Hypothalamus (tissue), 51 donors: ENCODE results near the gene G6PC3.

Experiments used
- DNase-seq, 51 donors: peaks; one replicate each; lab custom pipeline; 2025; lab: John Stamatoyannopoulos, UW

Gene G6PC3

DNA sequence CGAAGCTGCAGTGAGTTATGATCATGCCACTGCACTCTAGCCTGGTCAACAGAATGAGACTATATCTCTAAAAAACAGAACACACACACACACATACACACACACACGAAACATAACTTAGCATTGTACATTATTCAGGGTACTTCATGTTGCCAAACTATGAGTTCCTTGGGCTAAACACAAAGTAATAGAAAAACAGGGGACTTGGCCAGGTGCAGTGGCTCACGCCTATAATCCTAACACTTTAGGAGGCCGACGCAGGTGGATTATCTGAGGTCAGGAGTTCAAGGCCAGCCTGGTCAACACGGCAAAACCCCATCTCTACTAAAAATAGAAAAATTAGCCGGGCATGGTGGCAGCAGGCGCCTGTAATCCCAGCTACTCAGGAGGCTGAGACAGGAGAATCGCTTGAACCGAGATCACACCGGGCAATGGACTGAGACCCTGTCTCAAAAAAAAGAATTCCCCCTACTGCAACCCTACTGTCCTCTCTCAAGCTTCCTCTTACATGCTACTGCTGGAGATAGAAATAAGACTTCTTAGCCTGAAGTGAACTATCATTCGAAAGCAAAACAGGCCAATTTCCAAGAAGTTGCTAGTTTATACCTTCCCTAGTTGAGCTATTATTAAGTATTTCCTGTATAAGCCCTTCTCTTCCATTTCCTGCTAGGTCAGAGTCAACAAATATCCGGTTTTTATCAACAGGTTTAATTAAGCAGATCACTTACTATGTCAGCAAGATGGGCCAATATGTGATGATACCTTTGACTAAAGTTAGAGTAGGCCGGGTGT, 11.2 kb upstream of the G6PC3 start:
- DNase-seq, result no peak

DNA sequence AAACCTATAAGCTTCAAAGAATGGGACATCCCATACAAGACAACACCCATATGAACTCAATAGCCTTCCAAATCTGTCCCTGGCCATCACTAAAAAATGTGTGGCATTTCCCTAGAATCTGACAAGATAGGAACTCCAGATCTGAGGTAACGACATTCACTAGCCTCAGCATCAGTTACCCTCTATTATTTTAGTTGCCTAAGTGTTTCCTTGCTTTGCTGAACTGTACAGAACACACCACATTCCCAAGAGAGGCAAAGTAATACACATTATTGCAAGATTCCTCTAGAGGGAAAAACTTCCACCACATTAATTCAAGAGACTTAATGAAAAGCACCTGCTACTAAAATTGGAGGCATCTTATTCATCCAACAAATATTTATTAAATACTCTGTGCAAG, 9.1 kb upstream of the G6PC3 start:
- no peak for DNase-seq

DNA sequence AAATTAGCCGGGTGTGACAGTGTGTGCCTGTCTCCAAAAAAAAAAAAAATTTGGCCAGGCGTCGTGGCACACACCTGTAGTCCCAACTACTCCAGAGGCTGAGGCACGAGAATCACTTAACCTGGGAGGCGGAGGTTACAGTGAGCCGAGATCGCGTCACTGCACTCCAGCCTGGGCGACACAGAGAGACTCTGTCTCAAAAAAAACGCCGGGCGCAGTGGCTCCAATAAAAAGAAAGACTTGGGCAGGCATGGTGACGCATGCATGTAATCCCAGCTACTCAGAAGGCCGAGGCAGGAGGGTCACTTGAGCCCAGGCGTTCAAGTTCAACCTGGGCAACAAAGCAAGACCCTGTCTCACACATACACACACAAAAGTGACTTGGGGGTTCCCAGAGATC, 7.7 kb upstream of the G6PC3 start:
- no peak for DNase-seq

DNA sequence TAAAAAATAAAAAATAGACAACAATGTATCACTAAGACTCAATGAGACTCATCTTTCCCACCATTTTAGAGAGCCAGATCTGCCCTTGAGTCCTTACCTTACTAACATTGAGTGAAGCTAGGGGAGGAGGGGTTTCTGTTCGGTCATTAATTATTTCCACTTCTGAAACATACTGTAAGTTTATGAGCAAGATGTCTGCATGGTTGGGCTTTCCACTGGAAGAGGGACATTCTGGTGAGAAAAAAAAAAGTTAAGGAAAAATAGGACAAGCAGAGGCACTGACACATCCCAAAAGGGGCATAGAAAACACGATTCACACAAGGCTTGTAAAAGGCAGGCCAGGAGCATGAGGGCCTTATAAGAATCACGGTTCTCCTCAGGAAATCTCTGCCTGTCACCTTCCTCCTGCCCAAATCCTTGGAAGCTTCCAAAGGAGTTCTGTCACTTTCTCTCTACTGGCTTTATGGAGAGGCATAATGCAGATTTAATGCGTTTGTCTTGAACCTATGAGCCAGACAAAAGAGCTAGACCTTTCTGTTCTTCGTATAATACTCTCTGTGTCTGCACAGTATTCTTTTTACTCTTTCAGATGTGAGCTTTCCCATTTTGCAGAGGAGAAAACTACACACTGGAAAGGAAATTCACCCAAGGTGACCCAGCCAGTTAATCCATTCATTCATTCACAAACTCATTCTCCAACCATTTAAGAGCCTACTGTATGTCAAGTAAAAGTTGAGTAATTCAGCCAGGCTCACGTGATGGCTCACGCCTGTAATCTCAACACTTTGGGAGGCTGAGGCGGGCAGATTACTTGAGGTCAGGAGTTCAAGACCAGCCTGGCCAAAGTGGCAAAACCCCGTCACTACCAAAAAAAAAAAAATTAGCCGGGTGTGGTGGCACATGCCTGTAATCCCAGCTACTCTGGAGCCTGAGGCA, 6.6 kb upstream of the G6PC3 start:
- no peak for DNase-seq

DNA sequence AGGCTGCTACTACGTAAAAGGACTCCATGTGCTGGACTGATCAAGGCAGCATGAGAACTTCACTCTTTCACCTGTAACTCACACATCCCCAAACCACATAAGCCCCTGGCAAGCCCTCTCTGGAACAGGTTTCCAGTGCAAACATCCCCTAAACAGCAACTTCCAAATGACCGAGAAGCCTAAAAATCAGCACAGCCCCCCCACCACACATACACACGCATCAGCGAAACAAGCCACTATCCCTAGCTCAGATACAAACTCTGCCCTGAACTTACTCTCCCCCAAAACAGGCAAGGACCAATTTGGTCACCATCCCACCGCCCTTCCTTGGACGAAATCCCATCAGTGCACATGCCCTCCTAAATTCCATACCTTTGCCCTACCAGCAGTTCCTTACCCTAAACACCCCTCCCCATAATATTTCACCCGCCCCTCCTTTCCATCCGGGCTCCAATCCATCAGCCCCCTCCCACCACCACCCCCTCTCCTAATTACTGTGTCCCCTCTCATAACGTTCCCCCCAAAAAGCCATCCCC, 4.8 kb upstream of the G6PC3 start:
- peak in 1 of 51 donors; percentile 16 for DNase-seq

DNA sequence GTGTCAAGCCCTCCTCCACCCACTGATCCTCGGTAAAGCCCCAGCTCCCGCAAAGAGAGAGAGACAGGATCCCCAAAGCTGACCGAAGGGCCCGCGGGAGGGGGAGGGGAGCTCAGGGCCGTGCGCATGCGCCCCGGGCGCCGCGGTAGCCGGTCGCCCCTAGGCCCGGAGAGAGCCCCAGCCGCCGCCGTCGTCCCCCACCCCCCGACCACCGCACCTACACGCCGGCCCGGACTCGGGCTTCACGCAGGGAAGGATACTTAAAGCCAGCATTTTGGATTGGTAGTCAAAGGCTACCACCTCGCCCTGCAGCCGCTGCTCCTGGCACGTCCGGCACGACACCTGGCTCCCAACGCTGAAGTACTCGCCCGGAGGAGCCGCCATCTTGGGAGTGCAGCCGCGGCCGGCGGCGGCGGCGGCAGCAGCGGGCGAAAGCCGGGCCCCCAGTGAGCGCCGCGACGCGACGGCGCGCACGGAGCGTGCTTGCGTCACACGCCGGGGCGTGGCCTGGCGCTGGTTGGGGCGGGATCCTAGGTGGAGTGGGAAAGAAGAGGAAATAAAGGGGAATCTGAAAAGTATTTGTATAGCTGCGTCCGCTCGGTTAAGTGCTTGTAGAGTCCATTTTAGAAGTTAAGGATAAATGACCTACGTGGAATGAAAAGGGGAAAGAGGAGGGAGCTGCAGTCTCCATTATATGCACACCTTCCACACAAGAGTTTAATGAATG, 4.2 kb upstream of the G6PC3 start, which contains the start of gene LSM12:
Gene LSM12, minus strand, starts transcription at position 468 of the 727 bp plus-strand sequence. Its CDS starts 84 bp downstream, at position 384.
- peak; percentile 25 to 87 (median 70) for DNase-seq

DNA sequence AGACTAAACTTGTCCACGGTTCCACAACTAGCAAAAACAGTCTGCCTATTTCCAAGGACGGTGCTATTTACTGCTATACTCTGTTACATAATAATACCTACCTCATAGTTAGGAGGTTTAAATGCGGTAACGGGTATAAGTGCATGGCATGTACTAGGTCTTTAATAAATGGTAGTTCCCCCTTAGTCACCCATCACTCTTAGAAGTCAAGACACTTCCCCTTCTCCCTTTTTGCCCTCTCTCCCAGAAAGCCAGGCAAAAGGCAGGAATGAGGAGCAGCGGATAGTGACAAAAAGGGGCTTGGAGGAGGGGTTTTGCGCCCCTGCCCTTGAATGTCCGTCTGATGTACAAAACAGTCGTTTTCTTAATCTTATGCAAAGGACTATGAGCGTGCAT, 3.0 kb upstream of the G6PC3 start:
- DNase-seq, result no peak

DNA sequence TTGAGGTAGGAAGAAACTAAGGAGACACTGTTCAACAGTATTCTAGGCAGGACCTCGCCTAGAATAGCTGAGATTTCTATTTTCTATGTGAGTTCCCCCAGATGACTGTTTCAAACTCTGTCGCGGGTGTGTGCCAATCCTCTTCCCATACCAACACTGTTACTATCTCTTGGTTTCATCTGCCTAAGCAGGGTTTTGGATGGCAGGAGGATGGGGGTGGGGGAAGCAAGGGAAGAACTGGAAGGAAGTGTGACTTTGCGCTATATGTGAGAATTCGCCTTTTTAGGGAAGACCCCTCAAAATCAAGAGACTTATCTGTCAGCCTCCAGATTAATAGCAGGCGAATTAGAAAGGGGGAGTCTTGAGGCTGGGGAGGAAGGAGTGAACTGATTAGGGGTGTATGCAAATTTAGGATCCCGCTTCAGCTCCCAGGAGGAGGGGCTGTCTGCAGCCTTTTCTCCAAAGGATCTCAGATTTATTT, 521 bp upstream of the G6PC3 start:
- peak in 4 of 51 donors; percentile 8 to 58 (median 29) for DNase-seq

DNA sequence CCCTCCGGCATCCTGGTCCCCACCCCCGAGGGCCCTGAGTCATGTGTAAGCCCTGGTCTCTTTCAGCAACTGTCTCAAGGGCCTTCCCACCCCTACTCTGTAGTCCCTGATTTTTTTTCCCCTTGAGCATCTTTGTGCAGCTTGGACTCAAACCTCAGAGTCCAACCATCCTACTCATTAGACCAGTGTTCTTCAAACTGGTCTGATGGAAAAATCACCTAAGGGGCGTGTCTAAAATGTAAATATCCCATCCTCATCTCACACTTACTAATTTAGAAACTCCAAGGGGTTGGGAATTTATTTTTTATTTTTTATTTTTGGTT, 624 bp downstream of the G6PC3 start:
- no peak for DNase-seq

DNA sequence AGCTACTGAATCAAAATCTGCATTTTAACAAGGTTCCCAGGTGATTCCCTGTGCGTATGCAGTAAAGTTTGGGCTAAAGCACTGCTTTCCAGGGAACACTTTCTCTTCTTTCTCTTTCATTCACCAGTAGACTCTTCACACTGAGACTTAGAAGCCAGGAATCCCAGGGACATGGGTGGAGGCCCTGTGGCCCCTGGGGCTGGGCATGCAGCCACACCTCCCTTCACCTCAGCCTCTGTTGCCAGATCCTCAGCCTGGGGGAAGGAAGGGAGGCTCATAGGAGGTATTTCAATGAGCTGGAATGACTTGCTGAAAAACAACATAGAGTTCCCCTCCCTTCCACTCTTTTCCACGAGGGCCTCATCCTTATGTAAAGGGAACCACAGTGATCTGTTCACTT, 1.2 kb downstream of the G6PC3 start:
- no peak for DNase-seq

DNA sequence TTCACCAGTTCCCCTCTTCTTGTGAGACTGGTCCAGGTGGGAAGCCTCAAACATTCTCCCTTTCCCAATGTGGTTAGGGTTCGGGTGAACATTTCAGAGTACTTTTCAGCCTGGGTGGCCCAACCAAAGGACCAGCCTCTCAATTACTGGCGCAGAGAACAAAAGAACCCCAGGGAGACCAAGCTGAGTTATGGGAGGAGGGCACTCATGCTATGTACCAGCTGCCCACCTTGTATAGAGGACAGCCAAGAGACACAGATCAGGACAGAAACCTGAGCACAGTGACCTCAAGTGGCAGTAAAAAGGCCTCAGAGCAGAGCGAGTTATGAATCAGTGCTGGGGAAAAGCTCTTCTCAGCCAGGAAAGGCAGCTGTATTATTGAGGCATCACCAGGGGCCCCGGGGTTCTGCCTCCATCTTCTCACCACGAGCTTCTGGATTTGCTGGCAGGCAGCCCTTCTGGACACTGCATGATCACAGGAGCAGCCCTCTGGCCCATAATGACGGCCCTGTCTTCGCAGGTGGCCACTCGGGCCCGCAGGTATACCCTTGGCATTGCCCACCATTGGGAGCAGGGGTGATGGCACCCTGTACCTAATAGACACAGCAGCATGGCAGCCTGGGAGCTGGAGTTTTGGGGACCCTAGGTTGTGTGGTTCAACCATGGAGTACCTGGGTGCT, 3.8 kb downstream of the G6PC3 start:
- DNase-seq, result no peak

DNA sequence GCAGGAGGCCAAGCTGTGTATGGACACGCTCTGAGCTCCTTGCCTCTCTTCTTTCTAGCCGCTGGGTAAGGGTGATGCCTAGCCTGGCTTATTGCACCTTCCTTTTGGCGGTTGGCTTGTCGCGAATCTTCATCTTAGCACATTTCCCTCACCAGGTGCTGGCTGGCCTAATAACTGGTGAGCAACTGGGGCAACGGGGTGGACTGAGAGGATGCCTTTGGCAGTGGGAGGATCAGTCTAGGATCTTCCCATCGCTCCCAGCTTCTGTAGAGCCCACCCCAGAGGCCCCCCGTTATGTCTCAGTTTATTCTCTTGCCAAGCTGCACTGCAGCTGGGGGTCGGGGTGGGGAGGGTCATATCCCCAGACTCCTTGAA, 4.4 kb downstream of the G6PC3 start:
- DNase-seq, result no peak

DNA sequence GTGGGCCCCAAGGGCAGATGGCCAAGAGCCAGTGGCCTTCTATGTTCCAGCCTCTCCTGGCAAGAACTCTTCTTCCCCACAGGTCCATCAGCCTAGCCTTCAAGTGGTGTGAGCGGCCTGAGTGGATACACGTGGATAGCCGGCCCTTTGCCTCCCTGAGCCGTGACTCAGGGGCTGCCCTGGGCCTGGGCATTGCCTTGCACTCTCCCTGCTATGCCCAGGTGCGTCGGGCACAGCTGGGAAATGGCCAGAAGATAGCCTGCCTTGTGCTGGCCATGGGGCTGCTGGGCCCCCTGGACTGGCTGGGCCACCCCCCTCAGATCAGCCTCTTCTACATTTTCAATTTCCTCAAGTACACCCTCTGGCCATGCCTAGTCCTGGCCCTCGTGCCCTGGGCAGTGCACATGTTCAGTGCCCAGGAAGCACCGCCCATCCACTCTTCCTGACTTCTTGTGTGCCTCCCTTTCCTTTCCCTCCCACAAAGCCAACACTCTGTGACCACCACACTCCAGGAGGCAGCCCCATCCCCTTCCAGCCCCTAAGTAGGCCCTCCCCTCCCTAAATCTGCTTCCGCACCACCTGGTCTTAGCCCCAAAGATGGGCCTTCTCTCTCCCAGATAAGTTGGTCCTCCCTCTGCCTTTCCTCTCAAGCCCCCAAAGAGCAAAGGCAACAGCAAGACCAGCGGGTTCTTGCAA, 5.2 kb downstream of the G6PC3 start:
- DNase-seq, result no peak

DNA sequence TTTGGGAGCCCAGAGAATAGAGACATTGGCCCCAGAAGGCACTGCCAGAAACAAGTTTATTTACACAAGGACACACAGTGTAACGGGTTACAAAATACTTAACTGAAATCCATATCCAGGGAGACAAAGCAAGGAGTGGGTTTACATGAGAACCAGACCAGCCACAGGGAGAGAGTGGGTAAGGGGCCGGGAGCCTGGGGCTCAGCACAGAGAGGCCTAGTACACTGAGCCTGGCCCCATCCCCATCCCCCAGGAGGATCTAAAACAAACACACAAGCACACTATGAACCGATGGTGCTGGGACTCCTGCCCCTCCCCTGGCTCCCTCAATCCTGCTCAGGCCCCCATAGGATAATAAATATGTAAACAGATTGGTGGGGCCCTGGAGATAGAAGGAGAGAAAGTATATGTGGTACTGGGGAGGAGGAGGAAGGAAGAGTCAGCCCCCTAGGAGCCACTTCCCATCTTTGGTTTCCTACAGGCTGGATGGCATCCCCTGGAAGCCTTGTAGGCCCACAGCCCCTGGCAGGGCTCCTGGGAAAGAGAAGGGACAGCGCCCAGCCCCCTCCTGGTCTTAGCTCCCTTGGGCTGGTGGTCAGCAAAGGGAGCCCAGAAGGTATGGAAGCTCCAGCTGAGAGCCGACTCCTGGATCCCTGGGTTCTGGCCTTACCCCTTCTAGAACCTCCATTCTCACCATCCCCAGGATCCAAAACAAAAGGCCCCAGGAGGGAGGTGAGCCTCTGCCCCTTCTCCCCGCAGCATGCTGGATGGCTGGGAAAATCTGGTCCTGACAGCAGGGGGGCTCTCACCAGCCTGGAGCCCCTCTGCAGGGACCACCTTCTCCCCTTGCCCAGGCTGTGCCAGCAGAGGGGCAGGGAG, 6.4 kb downstream of the G6PC3 start:
- no peak for DNase-seq

DNA sequence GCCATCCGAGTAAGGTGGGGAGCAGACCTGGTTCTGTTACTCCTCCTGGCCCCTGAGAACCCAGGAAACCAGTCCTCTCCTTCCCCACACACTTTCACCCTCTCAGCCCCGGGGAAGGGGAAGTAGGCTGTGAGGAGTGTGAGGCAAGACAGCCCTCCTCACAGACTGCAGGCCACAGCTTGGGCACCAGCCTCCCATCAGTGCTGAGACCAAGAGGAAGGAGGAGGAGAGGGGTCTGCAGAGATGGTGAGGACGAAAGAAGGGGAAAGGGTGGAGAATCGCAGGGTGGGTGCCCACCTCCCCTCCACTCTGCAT, 7.0 kb downstream of the G6PC3 start:
- DNase-seq, result peak in 1 of 51 donors; percentile 22

DNA sequence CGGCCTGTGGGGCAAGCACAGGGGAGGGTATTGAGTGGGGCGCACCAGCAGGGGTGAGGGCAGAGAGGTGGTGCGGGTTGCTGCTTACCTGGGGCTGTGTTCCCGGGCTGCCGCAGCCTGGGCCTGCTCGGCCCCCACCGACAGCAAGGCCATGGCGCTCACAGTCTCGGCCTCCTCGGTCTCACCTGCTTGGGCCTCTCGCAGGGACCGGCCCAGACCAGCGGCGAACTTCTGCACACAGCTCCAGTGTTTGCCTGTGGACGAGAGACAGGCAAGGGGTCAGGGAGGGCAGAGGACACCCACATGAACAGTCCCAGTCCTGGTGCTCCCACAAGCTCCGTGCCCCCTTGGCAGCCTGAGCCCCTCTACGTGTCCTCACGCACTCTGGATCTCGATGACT, 7.9 kb downstream of the G6PC3 start:
- DNase-seq, result no peak

DNA sequence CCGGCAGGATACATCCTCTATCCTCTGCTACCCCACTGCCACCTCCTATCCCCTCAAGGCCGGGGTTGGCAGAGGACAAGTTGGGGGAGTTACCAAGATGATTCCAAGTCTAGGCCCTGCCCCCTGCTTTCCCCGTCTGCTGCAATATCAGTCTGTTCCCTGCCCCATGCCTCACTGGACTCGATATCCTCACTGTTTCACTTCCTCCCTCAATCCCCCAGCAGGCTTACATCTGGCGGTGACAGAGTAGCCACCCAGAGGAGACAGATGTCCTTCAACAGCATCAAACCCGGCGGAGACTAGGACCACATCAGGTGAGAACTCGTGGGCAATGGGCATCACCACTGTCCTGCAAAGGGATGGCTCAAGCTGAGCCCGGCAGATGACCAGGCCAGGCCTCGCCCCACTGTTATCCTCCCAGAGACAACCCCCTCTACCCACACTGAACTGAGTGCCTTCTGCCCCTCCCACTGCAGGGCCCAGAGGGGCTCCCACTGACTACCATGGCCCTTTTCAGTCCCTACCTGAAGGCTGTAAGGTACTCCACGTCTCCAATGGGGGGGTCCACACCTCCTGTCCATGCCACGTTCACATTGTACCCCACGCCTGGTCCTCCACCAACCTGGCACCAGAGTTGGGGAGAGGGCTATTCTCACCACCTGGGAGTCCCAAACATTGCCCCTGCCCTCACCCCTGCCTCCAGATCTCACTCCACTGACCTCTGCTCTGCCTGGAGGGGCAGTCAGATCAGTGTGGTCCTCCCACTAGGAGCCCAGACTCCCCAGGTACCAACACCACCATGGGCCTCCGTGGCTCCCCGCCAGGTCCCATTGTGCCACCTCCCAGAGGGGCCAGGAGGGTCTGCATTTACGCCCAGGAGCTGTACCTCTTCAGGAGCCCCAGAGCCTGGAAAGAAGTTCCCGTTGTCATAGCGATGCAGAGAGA, 9.6 kb downstream of the G6PC3 start:
- no peak for DNase-seq

DNA sequence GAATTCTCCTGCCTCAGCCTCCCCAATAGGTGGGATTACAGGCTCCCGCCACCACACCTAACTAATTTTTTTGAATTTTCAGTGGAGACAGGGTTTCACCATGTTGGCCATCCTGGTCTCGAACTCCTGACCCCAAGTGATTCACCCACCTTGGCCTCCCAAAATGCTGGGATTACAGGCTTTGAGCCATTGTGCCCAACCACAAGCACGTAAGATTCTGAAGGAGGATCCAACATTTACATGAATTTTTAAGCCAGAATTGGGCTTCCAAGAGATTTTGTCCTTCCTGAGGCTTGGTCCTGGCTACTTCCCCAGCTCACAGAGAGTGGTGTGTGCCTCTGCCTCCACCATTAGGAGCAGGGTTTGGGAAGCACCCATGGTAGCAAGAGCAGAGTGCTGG, 11.1 kb downstream of the G6PC3 start:
- DNase-seq, result no peak
